T-helper 2 cell treated with Interferon-gamma antibody and Interleukin-4, amounts not matched to agents 5 μg/mL and 100 μg/mL, for 36 hours (primary cell): Measurements from ENCODE around the gene JDP2.

Experiments
- DNase-seq: peaks from one replicate; pipeline ENCODE4 v3.0.0; 2021; ENCODE audit warnings: low spot score
- H3K27ac Mint-ChIP-seq: one replicate; pipeline ENCODE4 v1.8.0; 2021; ENCODE audit warnings: mild to moderate bottlenecking, mixed read lengths
- H3K27me3 Mint-ChIP-seq: one replicate; pipeline ENCODE4 v1.8.0; 2021; ENCODE audit warnings: low read depth, mixed read lengths
- H3K36me3 Mint-ChIP-seq: one replicate; pipeline ENCODE4 v1.8.0; 2021; ENCODE audit warnings: low read depth, mixed read lengths
- H3K4me1 Mint-ChIP-seq: one replicate; pipeline ENCODE4 v1.8.0; 2021; ENCODE audit warnings: low read depth, mixed read lengths
- H3K4me3 Mint-ChIP-seq: one replicate; pipeline ENCODE4 v1.8.0; 2022; ENCODE audit warnings: mild to moderate bottlenecking, moderate library complexity, mixed read lengths
- H3K9me3 Mint-ChIP-seq: one replicate; pipeline ENCODE4 v1.8.0; 2021; ENCODE audit warnings: mixed read lengths

The JDP2 gene

DNA sequence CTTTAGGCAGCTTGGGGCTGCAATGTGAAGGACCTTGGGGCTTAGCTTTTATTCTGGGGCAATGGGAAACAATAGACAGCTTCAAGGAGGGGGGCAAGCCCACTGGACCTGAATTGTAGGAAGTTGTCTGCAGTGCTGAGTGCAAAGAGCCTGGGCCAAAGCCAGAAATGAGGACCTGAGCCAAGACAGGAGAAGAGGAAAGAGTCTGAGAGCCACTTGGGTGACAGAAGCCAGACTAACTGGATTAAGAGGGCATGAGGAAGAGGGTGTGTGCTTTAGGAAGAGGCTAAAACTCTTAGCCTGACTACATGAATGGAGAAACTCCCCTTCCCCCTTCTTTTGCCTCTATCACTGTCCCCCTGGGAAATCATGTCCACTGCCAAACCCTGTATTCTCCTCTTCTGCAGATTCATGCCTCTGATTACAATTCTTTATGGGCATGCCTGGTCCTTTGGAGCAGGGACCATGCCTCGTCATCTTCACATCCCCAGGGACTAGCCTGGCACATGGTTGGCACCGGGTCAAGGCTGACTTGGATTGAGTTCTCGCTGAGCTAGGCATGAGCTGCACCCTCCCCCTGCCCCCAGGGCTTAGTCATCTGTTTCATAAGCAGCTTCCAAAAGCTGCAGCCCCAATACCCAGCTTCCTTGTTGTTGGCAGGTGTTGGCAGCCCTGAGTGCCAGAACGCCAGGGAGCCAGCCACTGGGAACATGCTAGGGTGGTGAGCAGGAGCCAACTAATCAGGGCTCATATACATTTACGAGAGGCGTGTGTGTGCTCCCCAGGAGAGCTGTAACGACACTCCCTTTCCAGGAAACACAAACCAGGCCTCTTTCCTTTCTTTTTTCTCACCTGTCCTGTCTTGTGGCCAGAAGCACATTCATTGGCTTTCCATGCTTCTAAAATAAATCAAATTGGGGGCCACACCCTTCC, 27.7 kb upstream of the JDP2 start:
- H3K27me3 Mint-ChIP-seq = peaks cover 9% of the 10 kb centered on the region
- H3K4me3 Mint-ChIP-seq = no peak overlapping the region
- no peaks in the 10 kb centered on the region for H3K9me3 Mint-ChIP-seq
- H3K27ac Mint-ChIP-seq = no peak overlapping the region
- H3K36me3 Mint-ChIP-seq = no peaks in the 10 kb centered on the region
- H3K4me1 Mint-ChIP-seq = peaks cover 6% of the 10 kb centered on the region
- no peak for DNase-seq

GRCh38 chr14:75401361-75401760, 26.5 kb upstream of the JDP2 start:
- Mint-ChIP-seq H3K9me3 (no peaks in the 10 kb centered on the region), H3K36me3 (no peaks in the 10 kb centered on the region)
- no peak for DNase-seq

DNA sequence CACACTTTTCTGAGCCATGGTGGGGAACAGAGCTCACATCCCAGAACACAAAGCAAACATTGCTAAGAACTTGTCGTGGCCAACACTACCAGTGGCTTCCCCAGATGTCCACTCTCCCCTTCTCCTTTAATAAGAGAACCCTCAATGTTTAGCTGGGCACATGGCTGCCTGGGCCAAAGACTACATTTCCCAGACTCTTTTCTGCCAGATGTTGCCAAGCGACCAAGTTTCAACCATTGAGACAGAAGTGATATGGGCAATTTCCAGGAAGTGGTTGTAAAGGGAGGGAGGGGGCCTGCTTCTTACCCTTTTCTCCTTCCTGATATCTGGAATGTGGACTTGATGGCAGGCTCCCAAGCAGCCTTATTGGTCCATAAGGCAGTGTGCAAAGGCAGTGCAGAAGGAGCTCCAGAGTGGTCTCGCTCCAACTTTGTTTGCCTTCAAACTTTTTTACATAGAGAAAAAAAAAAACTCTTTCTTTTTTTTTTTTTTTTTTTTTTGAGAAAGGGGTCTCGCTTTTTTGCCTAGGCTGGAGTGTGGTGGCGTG, 24.9 kb upstream of the JDP2 start:
- no peak for DNase-seq
- Mint-ChIP-seq H3K4me3 (no peak overlapping the region), H3K27ac (no peak overlapping the region), H3K36me3 (no peaks in the 10 kb centered on the region), H3K27me3 (peaks cover 5% of the 10 kb centered on the region), H3K9me3 (no peaks in the 10 kb centered on the region), H3K4me1 (peaks cover 6% of the 10 kb centered on the region)

More at GRCh38 chr14:75401361-75401760, 26.5 kb upstream of the JDP2 start:
- Mint-ChIP-seq H3K4me1 (peaks cover 6% of the 10 kb centered on the region), H3K4me3 (no peak overlapping the region), H3K27ac (no peak overlapping the region), H3K27me3 (peaks cover 4% of the 10 kb centered on the region)

DNA sequence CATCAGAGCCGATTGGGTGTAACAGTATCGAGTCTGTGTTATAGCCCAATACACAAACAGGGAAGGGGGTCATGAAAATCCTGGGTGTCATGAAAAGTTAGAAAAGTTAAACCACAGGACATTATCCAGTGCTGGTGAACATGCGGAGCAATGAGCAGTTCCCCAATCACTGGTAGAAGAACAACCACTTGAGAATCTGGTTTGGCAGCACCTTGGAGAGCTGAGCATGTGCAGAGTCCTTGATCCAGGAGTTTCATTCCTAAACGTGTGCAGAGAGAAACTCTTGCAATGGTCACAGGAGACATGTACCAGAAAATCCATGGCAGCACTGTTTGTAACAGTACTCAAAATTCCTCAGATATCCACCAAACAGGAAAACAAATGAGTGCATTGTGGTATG, 23.0 kb upstream of the JDP2 start:
- Mint-ChIP-seq H3K9me3 (no peaks in the 10 kb centered on the region), H3K4me1 (peaks cover 6% of the 10 kb centered on the region), H3K27me3 (peaks cover 6% of the 10 kb centered on the region), H3K27ac (no peak overlapping the region), H3K36me3 (no peaks in the 10 kb centered on the region), H3K4me3 (no peak overlapping the region)
- no peak for DNase-seq

GRCh38 chr14:75406102-75406501, 21.7 kb upstream of the JDP2 start:
- no peaks in the 10 kb centered on the region for H3K9me3 Mint-ChIP-seq
- no peaks in the 10 kb centered on the region for H3K36me3 Mint-ChIP-seq
- DNase-seq = no peak
- H3K27ac Mint-ChIP-seq = no peak overlapping the region
- H3K4me3 Mint-ChIP-seq = no peak overlapping the region
- no peaks in the 10 kb centered on the region for H3K4me1 Mint-ChIP-seq
- peaks cover 6% of the 10 kb centered on the region for H3K27me3 Mint-ChIP-seq

DNA sequence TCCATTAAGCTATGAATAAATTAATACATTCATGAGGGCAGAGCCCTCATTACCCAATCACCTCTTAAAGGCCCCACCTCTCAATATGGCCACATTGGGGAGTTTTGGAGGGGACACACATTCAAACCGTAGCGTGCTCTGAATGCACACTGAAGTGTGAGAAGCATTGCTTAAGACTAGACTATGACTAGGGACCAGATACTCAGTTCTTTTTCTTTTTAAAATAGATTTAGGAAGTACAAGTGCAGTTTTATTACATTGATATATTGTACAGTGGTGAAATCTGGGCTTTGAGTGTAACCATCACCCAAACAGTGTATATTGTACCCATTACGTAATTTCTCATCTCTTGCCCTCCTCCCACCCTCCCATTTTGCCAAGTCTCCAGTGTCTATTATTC, 21.0 kb upstream of the JDP2 start:
- no peaks in the 10 kb centered on the region for H3K9me3 Mint-ChIP-seq
- H3K36me3 Mint-ChIP-seq = no peaks in the 10 kb centered on the region
- no peak for DNase-seq
- no peak overlapping the region for H3K27ac Mint-ChIP-seq
- no peak overlapping the region for H3K4me3 Mint-ChIP-seq
- peaks cover 6% of the 10 kb centered on the region for H3K27me3 Mint-ChIP-seq
- H3K4me1 Mint-ChIP-seq = no peaks in the 10 kb centered on the region

GRCh38 chr14:75409316-75410205, 18.3 kb upstream of the JDP2 start:
- no peaks in the 10 kb centered on the region for H3K36me3 Mint-ChIP-seq
- peaks cover 3% of the 10 kb centered on the region for H3K27me3 Mint-ChIP-seq
- H3K4me1 Mint-ChIP-seq = no peaks in the 10 kb centered on the region
- H3K27ac Mint-ChIP-seq = no peak overlapping the region
- no peaks in the 10 kb centered on the region for H3K9me3 Mint-ChIP-seq
- no peak overlapping the region for H3K4me3 Mint-ChIP-seq
- no peak for DNase-seq

- no peak overlapping the region for H3K4me3 Mint-ChIP-seq
- H3K36me3 Mint-ChIP-seq = no peaks in the 10 kb centered on the region
- H3K27me3 Mint-ChIP-seq = peaks cover 2% of the 10 kb centered on the region
- no peaks in the 10 kb centered on the region for H3K9me3 Mint-ChIP-seq
- no peaks in the 10 kb centered on the region for H3K4me1 Mint-ChIP-seq
- DNase-seq = no peak
- no peak overlapping the region for H3K27ac Mint-ChIP-seq
Measured at GRCh38 chr14:75411214-75411540, 16.6 kb upstream of the JDP2 start.

DNA sequence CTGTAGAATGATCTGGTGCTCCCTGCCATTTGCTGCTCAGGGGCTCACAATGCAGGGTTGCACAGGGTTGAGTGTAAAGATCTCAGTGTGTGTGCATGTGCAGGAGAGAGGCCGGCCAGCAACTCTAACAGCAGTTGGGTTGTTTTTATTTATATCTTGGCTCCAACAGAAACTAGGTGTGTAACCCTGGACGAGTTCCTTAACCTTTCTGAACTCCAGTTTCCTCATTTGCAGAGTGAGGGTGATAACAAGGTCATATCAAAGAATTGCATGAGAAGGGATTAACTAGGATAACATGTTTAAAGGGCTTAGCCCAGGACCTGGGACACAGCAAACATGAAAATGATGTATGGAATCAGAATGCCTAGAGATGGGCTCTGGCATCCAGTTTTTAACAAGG, 14.8 kb upstream of the JDP2 start:
- peaks cover under 1% of the 10 kb centered on the region for H3K27me3 Mint-ChIP-seq
- no peaks in the 10 kb centered on the region for H3K36me3 Mint-ChIP-seq
- DNase-seq = no peak
- no peak overlapping the region for H3K27ac Mint-ChIP-seq
- no peaks in the 10 kb centered on the region for H3K4me1 Mint-ChIP-seq
- H3K9me3 Mint-ChIP-seq = no peaks in the 10 kb centered on the region
- no peak overlapping the region for H3K4me3 Mint-ChIP-seq

- Mint-ChIP-seq H3K27me3 (no peaks in the 10 kb centered on the region), H3K4me3 (no peak overlapping the region), H3K9me3 (no peaks in the 10 kb centered on the region), H3K27ac (no peak overlapping the region), H3K36me3 (no peaks in the 10 kb centered on the region), H3K4me1 (peaks cover 21% of the 10 kb centered on the region)
- no peak for DNase-seq
Measured at GRCh38 chr14:75417674-75418073, 10.1 kb upstream of the JDP2 start.

GRCh38 chr14:75418850-75419768, 8.7 kb upstream of the JDP2 start:
- Mint-ChIP-seq H3K4me1 (peaks cover 21% of the 10 kb centered on the region), H3K27me3 (no peaks in the 10 kb centered on the region), H3K4me3 (peak overlapping the region; percentile 67), H3K36me3 (no peaks in the 10 kb centered on the region), H3K27ac (peak overlapping the region; percentile 81), H3K9me3 (peaks cover 3% of the 10 kb centered on the region)
- peak; percentile 61 for DNase-seq

GRCh38 chr14:75422169-75422568, 5.7 kb upstream of the JDP2 start:
- peaks cover 29% of the 10 kb centered on the region for H3K4me1 Mint-ChIP-seq
- no peak overlapping the region for H3K27ac Mint-ChIP-seq
- DNase-seq = peak; percentile 17
- H3K4me3 Mint-ChIP-seq = no peak overlapping the region
- H3K27me3 Mint-ChIP-seq = peaks cover 2% of the 10 kb centered on the region
- H3K9me3 Mint-ChIP-seq = peaks cover 8% of the 10 kb centered on the region
- H3K36me3 Mint-ChIP-seq = no peaks in the 10 kb centered on the region

GRCh38 chr14:75424496-75424895, 3.3 kb upstream of the JDP2 start:
- Mint-ChIP-seq H3K4me1 (peaks cover 22% of the 10 kb centered on the region), H3K27ac (no peak overlapping the region), H3K9me3 (peaks cover 8% of the 10 kb centered on the region), H3K36me3 (no peaks in the 10 kb centered on the region), H3K27me3 (peaks cover 12% of the 10 kb centered on the region), H3K4me3 (no peak overlapping the region)
- no peak for DNase-seq
